ENCODE results near the gene NCAM2.

DNA sequence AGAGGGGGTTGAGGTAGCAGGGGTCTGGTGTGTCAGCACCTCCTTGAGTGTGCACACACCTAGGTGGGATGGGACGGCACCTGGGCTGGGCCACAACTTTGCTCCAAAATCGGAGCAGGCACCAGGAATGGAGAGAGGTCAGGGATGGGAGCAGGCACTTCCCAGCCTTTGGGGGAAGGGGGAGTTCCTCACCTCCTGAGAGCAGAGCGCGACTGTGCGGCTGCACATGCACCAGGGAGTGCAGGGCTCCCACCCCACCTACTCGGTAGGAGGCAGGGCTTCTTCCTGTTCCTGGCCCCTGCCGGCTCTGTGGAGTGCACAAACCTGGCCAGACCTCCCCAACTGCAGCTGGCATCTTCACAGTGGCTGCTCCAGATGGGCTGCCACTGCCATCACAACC lies 399.3 kb downstream of the NCAM2 start:
- TF ChIP-seq, protein P1, sequence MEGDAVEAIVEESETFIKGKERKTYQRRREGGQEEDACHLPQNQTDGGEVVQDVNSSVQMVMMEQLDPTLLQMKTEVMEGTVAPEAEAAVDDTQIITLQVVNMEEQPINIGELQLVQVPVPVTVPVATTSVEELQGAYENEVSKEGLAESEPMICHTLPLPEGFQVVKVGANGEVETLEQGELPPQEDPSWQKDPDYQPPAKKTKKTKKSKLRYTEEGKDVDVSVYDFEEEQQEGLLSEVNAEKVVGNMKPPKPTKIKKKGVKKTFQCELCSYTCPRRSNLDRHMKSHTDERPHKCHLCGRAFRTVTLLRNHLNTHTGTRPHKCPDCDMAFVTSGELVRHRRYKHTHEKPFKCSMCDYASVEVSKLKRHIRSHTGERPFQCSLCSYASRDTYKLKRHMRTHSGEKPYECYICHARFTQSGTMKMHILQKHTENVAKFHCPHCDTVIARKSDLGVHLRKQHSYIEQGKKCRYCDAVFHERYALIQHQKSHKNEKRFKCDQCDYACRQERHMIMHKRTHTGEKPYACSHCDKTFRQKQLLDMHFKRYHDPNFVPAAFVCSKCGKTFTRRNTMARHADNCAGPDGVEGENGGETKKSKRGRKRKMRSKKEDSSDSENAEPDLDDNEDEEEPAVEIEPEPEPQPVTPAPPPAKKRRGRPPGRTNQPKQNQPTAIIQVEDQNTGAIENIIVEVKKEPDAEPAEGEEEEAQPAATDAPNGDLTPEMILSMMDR (IDR thresholded peaks at IDR 0.05; ENCODE audit: insufficient read depth, low read length), result no peak
- TF ChIP-seq POLR2AphosphoS5 (IDR thresholded peaks at IDR 0.05; ENCODE audit: low read depth), result no peak
- TF ChIP-seq, protein P2, sequence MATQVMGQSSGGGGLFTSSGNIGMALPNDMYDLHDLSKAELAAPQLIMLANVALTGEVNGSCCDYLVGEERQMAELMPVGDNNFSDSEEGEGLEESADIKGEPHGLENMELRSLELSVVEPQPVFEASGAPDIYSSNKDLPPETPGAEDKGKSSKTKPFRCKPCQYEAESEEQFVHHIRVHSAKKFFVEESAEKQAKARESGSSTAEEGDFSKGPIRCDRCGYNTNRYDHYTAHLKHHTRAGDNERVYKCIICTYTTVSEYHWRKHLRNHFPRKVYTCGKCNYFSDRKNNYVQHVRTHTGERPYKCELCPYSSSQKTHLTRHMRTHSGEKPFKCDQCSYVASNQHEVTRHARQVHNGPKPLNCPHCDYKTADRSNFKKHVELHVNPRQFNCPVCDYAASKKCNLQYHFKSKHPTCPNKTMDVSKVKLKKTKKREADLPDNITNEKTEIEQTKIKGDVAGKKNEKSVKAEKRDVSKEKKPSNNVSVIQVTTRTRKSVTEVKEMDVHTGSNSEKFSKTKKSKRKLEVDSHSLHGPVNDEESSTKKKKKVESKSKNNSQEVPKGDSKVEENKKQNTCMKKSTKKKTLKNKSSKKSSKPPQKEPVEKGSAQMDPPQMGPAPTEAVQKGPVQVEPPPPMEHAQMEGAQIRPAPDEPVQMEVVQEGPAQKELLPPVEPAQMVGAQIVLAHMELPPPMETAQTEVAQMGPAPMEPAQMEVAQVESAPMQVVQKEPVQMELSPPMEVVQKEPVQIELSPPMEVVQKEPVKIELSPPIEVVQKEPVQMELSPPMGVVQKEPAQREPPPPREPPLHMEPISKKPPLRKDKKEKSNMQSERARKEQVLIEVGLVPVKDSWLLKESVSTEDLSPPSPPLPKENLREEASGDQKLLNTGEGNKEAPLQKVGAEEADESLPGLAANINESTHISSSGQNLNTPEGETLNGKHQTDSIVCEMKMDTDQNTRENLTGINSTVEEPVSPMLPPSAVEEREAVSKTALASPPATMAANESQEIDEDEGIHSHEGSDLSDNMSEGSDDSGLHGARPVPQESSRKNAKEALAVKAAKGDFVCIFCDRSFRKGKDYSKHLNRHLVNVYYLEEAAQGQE (IDR thresholded peaks at IDR 0.05; ENCODE audit: insufficient replicate concordance, low read depth), result no peak

Measured in HL-60 (cell line).